HG03095 (cell line): ENCODE results near the gene PRDM16.

Source experiments
- ATAC-seq: cut with Tn5 transposase; IDR thresholded peaks from one replicate; pipeline ENCODE4 v1.9.1; 2021; ENCODE audit warnings: moderate library complexity; ENCODE audit not compliant: unreplicated experiment

PRDM16 gene

GRCh38 chr1:3378411-3379208, 309.6 kb downstream of the PRDM16 start:
- ATAC-seq: no peak

GRCh38 chr1:3379934-3380333, 310.9 kb downstream of the PRDM16 start:
- ATAC-seq: no peak

- ATAC-seq: no peak
Measured at GRCh38 chr1:3380469-3380868, 311.5 kb downstream of the PRDM16 start.

GRCh38 chr1:3381901-3382300, 312.9 kb downstream of the PRDM16 start:
- no peak for ATAC-seq

- no peak for ATAC-seq
Measured at GRCh38 chr1:3382326-3383057, 313.5 kb downstream of the PRDM16 start.

DNA sequence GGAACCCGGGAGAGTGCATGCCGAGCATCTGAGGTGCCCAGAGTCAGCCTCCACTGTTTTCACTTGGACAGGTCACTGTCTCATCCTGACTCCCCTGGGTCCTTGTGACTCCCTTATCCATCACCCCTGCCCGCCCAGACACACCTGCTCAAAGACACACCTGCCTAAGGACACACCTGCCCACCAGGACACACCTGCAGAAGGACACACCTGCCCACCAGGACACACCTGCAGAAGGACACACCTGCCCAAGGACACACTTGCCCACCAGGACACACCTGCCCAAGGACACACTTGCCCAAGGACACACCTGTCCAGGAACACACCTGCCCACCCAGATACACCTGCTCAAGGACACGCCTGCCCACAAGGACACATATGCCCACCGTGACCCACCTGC, 314.7 kb downstream of the PRDM16 start:
- ATAC-seq: no peak

- ATAC-seq: no peak
Measured at GRCh38 chr1:3384407-3384806, 315.4 kb downstream of the PRDM16 start.

GRCh38 chr1:3386205-3387002, 317.4 kb downstream of the PRDM16 start:
- no peak for ATAC-seq

- ATAC-seq: no peak
Measured at GRCh38 chr1:3387401-3387800, 318.4 kb downstream of the PRDM16 start.

DNA sequence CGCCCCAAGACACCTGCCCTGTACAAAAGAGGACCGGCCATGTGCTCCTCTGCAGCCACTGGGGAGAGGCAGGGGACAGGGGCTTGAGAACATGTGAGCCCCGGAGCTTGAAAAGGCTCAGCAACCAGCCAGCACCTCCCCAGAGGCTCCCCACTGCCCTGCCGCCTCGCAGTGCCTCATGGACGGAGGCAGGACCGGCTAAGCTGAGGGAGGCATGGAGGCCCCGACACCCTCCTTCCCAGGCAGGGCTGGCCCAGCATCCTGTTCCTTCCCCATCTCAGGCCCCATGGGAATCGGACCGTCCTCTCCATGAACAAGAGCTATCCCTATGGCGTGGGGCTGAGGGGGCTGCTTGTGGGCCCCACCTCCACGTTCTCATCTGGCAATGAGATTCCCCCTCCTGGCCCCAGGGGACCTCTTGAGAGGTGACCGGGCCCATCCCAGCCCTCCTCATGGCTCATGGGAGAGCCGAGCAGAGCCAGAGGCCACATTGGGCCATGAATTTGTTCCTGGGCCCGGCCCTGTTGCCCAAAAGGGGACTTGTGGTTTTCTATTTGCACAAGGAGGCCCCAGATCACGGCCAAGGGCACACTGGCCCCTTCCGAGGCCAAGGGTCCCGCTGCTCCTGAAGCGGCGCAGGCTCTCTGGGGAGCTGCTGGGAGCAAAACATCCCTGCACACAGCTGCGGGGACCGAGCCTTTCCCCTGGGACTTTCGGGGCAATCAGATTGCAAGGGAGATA, 320.3 kb downstream of the PRDM16 start:
- no peak for ATAC-seq

GRCh38 chr1:3390291-3390690, 321.3 kb downstream of the PRDM16 start:
- no peak for ATAC-seq

GRCh38 chr1:3391711-3392110, 322.7 kb downstream of the PRDM16 start:
- no peak for ATAC-seq

GRCh38 chr1:3393024-3393986, 324.3 kb downstream of the PRDM16 start:
- no peak for ATAC-seq

DNA sequence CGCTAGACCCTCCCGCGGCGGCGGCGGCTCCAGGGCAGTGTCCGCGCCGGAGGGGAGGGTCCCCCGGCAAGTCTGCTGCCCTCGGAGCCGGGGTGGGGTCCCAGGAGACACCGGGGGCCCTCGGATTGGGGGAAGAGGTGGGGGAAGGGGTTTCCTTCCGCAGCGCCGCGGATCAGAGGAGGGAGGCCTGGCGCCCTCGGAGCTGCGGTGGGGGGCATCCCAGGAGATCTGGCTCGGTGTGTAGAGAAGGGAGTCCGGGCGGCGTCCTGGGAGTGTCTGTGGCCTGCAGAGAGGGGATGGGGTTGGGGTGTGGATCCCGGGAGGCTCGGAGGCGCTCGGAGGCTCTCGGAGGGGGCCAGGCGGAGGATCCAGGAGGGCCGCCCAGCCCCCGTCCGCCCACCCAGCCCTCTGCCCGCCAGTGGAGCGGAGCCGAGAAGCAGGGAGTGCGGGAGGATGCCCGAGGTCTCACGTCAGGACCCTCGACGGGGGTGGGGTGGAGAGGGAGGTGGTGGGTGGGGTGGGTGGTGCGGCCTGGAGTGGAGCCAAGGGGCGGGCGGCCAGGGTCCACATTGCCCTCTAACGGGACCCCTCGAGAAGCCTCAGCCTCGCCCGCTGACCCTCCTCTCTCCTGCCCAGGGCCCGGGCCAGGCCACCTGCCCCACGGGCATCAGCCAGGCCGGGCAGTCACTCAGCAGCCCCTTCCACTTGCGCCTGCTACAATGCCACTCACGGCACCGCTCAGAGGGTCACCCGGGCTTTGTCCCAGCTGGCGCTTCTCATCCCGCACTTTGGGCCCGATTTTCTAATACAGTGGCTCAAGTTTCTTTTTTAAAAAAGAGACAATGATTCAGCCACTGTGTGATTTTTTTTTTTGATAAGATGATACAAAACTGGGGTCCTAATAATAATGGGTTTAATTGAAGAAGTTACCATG, 325.3 kb downstream of the PRDM16 start:
- no peak for ATAC-seq

DNA sequence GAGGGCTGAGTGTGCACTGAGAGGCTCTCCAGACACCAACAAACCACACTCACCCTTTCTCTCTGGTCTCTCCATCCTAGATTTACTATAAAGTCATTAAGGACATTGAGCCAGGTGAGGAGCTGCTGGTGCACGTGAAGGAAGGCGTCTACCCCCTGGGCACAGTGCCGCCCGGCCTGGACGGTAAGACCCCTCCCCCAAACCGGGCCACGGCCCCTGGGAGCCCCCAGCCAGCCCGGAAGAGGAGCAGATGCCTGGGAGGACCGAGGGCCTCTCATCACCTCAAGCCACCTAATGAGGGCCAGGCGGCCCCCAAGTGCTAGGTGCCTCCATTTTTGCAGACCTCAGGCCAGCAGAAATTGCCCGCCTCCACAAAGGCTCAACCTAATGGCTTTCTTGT, 327.4 kb downstream of the PRDM16 start:
- no peak for ATAC-seq

GRCh38 chr1:3397311-3397710, 328.3 kb downstream of the PRDM16 start:
- ATAC-seq: no peak

DNA sequence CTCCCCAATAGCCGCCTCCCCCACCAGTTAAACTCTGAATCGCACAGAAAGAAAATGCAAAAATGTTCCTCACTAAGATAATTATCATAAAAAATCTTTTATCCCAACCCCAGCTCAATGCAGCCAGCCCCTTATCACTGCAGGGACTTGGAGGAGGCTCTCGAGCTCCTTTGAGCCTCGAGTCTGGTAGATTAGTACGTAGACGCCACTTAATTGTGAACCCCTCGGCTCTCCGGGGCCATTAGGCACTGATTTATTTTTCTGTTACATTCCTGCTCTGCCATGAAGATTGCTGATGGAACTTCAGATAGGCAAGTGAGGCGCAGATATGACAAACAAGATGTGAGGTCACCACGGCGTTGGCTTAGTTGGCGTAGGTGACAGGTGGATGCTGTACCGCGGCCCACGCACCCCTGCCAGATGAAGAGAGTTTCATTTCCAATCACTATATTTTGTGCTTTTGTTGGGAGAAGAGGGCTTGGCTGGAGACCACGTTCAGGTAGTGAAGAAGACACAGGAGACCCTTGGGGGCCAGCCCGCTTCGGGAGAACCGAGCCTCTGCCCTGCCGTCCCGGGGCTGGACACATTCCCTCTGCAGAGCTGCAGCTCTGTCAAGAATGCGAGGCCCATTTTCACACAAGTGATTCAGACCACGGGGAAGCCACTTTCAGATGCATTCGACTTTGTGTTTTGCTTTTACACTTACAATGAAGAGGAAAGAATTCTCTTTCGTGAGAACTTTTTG, 329.6 kb downstream of the PRDM16 start:
- ATAC-seq: no peak

DNA sequence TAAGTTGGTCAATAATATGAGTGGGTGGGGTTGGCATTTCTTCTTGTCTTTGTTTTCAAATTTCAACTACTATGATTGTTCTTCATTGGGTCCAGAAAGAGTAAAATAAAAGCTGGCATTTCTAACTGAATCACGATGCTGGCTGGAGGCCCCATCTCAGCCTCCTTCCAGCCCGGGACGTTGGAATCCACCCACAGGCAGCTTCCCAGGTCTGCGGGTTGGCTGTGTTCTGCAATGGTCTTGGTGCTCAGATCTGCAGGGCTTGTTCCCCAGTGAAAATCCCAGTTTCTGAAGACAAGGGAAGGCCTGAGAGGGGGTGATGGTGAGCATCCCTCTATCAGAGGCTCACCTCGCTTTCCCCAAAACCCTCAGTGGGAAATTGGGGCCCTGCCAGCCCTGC, 330.7 kb downstream of the PRDM16 start:
- ATAC-seq: no peak
